HL-60 (cell line): ENCODE measurements around the gene CAPZA2.

Experiments used
- CTCF ChIP-seq: IDR thresholded peaks from one replicate; pipeline ENCODE4 v1.5.1; 2011; ENCODE audit warnings: low read length, control low read depth, inconsistent platforms; ENCODE audit not compliant: insufficient read depth
- GABPA ChIP-seq: IDR thresholded peaks from 2 replicates; pipeline ENCODE4 v1.6.1; 2012; ENCODE audit warnings: low read depth
- POLR2AphosphoS5 ChIP-seq: IDR thresholded peaks from 2 replicates; pipeline ENCODE4 v1.6.1; 2012; ENCODE audit warnings: low read depth
- SPI1 ChIP-seq: IDR thresholded peaks from 2 replicates; pipeline ENCODE4 v1.6.1; 2012; ENCODE audit warnings: low read depth, mild to moderate bottlenecking, borderline replicate concordance
- TF ChIP-seq, protein P1 (sequence below): IDR thresholded peaks from 2 replicates; pipeline ENCODE4 v1.6.1; 2012; ENCODE audit warnings: low read depth; ENCODE audit not compliant: insufficient replicate concordance

GRCh38 chr7:116812860-116813259, 49.5 kb upstream of the CAPZA2 start:
- no peak for TF ChIP-seq CTCF
- no peak for TF ChIP-seq POLR2AphosphoS5
- TF ChIP-seq, protein P1, sequence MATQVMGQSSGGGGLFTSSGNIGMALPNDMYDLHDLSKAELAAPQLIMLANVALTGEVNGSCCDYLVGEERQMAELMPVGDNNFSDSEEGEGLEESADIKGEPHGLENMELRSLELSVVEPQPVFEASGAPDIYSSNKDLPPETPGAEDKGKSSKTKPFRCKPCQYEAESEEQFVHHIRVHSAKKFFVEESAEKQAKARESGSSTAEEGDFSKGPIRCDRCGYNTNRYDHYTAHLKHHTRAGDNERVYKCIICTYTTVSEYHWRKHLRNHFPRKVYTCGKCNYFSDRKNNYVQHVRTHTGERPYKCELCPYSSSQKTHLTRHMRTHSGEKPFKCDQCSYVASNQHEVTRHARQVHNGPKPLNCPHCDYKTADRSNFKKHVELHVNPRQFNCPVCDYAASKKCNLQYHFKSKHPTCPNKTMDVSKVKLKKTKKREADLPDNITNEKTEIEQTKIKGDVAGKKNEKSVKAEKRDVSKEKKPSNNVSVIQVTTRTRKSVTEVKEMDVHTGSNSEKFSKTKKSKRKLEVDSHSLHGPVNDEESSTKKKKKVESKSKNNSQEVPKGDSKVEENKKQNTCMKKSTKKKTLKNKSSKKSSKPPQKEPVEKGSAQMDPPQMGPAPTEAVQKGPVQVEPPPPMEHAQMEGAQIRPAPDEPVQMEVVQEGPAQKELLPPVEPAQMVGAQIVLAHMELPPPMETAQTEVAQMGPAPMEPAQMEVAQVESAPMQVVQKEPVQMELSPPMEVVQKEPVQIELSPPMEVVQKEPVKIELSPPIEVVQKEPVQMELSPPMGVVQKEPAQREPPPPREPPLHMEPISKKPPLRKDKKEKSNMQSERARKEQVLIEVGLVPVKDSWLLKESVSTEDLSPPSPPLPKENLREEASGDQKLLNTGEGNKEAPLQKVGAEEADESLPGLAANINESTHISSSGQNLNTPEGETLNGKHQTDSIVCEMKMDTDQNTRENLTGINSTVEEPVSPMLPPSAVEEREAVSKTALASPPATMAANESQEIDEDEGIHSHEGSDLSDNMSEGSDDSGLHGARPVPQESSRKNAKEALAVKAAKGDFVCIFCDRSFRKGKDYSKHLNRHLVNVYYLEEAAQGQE = no peak
- TF ChIP-seq GABPA = no peak
- no peak for TF ChIP-seq SPI1
